Activated CD4-positive, alpha-beta memory T cell treated with anti-CD3 and anti-CD28 coated beads for 36 hours (primary cell): ENCODE measurements around the gene KRT6C. TPM values are rescaled to one million over a fixed set of nuclear protein-coding genes. Genes with fewer than 3 reads are reported as not detected.
A peak's percentile ranks its signal among the peaks of the same experiment; 100 is the strongest.

Experiments used
- CTCF ChIA-PET: fragments of 350-600 bp; sonication (Branson Sonifier 250); formaldehyde crosslinking; loops from one replicate; lab custom pipeline; 2021; ENCODE audit warnings: antibody characterized with exemption, inconsistent platforms; lab: Charles Lee
- POLR2A ChIA-PET: fragments of 350-600 bp; sonication (Branson Sonifier 250); formaldehyde crosslinking; loops from one replicate; lab custom pipeline; 2021; ENCODE audit warnings: antibody characterized with exemption; lab: Charles Lee
- DNase-seq: peaks from one replicate; pipeline ENCODE4 v3.0.0-alpha.2; 2020
- H3K27ac Mint-ChIP-seq: one replicate; pipeline ENCODE4 v1.8.0; 2021; ENCODE audit warnings: mixed read lengths
- H3K27me3 Mint-ChIP-seq: one replicate; pipeline ENCODE4 v1.8.0; 2021; ENCODE audit warnings: mixed read lengths
- H3K36me3 Mint-ChIP-seq: one replicate; pipeline ENCODE4 v1.8.0; 2021; ENCODE audit warnings: mixed read lengths
- H3K4me1 Mint-ChIP-seq: one replicate; pipeline ENCODE4 v1.8.0; 2021; ENCODE audit warnings: low read depth, mixed read lengths
- H3K4me3 Mint-ChIP-seq: one replicate; pipeline ENCODE4 v1.8.0; 2021; ENCODE audit warnings: mild to moderate bottlenecking, mixed read lengths
- H3K9me3 Mint-ChIP-seq: one replicate; pipeline ENCODE4 v1.8.0; 2021; ENCODE audit warnings: mixed read lengths
- intact Hi-C: fragments of 100-400 bp; cut with micrococcal nuclease; formaldehyde crosslinking; loops from one replicate; pipeline ENCODE4 v1.15.1; 2023
- total RNA-seq, 2 experiments: library from RNA; stranded (reverse); gene quantifications; one replicate each; pipeline ENCODE4 v1.2.3, GENCODE V29; 2021

The KRT6C gene
- not detected for total RNA-seq

GRCh38 chr12:52473768-52474167 lies at the start of gene KRT6C:
Gene KRT6C (minus strand): TSS chr12:52473805. CDS start chr12:52473737, 68 bp downstream.
- no peak for DNase-seq
- Mint-ChIP-seq H3K4me3 (no peak within 1 kb of the TSS), H3K36me3 (no peaks in the 10 kb centered on the region), H3K9me3 (no peaks in the 10 kb centered on the region), H3K4me1 (no peaks in the 10 kb centered on the region), H3K27me3 (peaks cover 9% of the 10 kb centered on the region), H3K27ac (no peak within 1 kb of the TSS)
- CTCF ChIA-PET = no interaction called here
- intact Hi-C loops = no loop called here
- POLR2A ChIA-PET = no interaction called here

GRCh38 chr12:52522346-52523011 lies 48.9 kb upstream of the KRT6C start:
- ChIA-PET POLR2A (no interaction called here), CTCF (no interaction called here)
- no peak overlapping the region for H3K27ac Mint-ChIP-seq
- H3K27me3 Mint-ChIP-seq = no peaks in the 10 kb centered on the region
- H3K4me3 Mint-ChIP-seq = no peak overlapping the region
- no peaks in the 10 kb centered on the region for H3K36me3 Mint-ChIP-seq
- intact Hi-C loops = no loop called here
- no peaks in the 10 kb centered on the region for H3K4me1 Mint-ChIP-seq
- H3K9me3 Mint-ChIP-seq = no peaks in the 10 kb centered on the region
- no peak for DNase-seq

- no peak for DNase-seq
- CTCF ChIA-PET = no interaction called here
Measured at GRCh38 chr12:52521568-52522266, 48.1 kb upstream of the KRT6C start.

GRCh38 chr12:52521175-52521567 lies 47.6 kb upstream of the KRT6C start:
- intact Hi-C loops = no loop called here
- peak; percentile 4 for DNase-seq
- H3K4me3 Mint-ChIP-seq = no peak overlapping the region
- H3K27me3 Mint-ChIP-seq = peaks cover under 1% of the 10 kb centered on the region
- CTCF ChIA-PET = no interaction called here
- no peaks in the 10 kb centered on the region for H3K4me1 Mint-ChIP-seq
- POLR2A ChIA-PET = no interaction called here
- H3K36me3 Mint-ChIP-seq = no peaks in the 10 kb centered on the region
- no peaks in the 10 kb centered on the region for H3K9me3 Mint-ChIP-seq
- no peak overlapping the region for H3K27ac Mint-ChIP-seq

More at GRCh38 chr12:52521568-52522266, 48.1 kb upstream of the KRT6C start:
- POLR2A ChIA-PET = no interaction called here
- no peak overlapping the region for H3K4me3 Mint-ChIP-seq
- intact Hi-C loops = no loop called here
- no peaks in the 10 kb centered on the region for H3K4me1 Mint-ChIP-seq
- H3K27me3 Mint-ChIP-seq = no peaks in the 10 kb centered on the region
- no peaks in the 10 kb centered on the region for H3K9me3 Mint-ChIP-seq
- no peak overlapping the region for H3K27ac Mint-ChIP-seq
- no peaks in the 10 kb centered on the region for H3K36me3 Mint-ChIP-seq

- Mint-ChIP-seq H3K36me3 (no peaks in the 10 kb centered on the region), H3K4me1 (no peaks in the 10 kb centered on the region), H3K9me3 (no peaks in the 10 kb centered on the region), H3K27ac (no peak within 1 kb of the TSS), H3K4me3 (no peak within 1 kb of the TSS), H3K27me3 (peaks cover 3% of the 10 kb centered on the region)
- no peak for DNase-seq
- ChIA-PET POLR2A (no interaction called here), CTCF (no interaction called here)
- intact Hi-C loops = no loop called here
Measured at GRCh38 chr12:52519826-52520662, 46.4 kb upstream of the KRT6C start, which contains the start of gene KRT5. Gene KRT5 (minus strand): TSS chr12:52520394. CDS start chr12:52520296, 98 bp downstream.

GRCh38 chr12:52519387-52519703 lies 45.7 kb upstream of the KRT6C start:
- Mint-ChIP-seq H3K9me3 (no peaks in the 10 kb centered on the region), H3K4me3 (no peak overlapping the region), H3K4me1 (no peaks in the 10 kb centered on the region), H3K27ac (no peak overlapping the region), H3K36me3 (no peaks in the 10 kb centered on the region), H3K27me3 (peaks cover 3% of the 10 kb centered on the region)
- CTCF ChIA-PET = no interaction called here
- intact Hi-C loops = no loop called here
- POLR2A ChIA-PET = no interaction called here
- no peak for DNase-seq

GRCh38 chr12:52518574-52519386 lies 45.2 kb upstream of the KRT6C start:
- ChIA-PET CTCF (no interaction called here), POLR2A (no interaction called here)
- DNase-seq = no peak
- Mint-ChIP-seq H3K4me3 (no peak overlapping the region), H3K27me3 (peaks cover 3% of the 10 kb centered on the region), H3K9me3 (no peaks in the 10 kb centered on the region), H3K27ac (no peak overlapping the region), H3K36me3 (no peaks in the 10 kb centered on the region), H3K4me1 (no peaks in the 10 kb centered on the region)
- intact Hi-C loops = no loop called here

GRCh38 chr12:52517888-52518287 lies 44.3 kb upstream of the KRT6C start:
- no peaks in the 10 kb centered on the region for H3K9me3 Mint-ChIP-seq
- no peak overlapping the region for H3K4me3 Mint-ChIP-seq
- CTCF ChIA-PET = no interaction called here
- POLR2A ChIA-PET = no interaction called here
- H3K4me1 Mint-ChIP-seq = no peaks in the 10 kb centered on the region
- H3K36me3 Mint-ChIP-seq = no peaks in the 10 kb centered on the region
- no peak for DNase-seq
- H3K27me3 Mint-ChIP-seq = peaks cover 3% of the 10 kb centered on the region
- H3K27ac Mint-ChIP-seq = no peak overlapping the region
- intact Hi-C loops = no loop called here

- DNase-seq = no peak
- CTCF ChIA-PET = interaction anchor here (0.7 to 1.6 kb wide), 2 partner anchors 11 to 155 kb away, joined by 3 to 5 read pairs; no protein-coding TSS in a partner anchor
- H3K36me3 Mint-ChIP-seq = no peaks in the 10 kb centered on the region
- no peaks in the 10 kb centered on the region for H3K4me1 Mint-ChIP-seq
- H3K27ac Mint-ChIP-seq = no peak overlapping the region
- POLR2A ChIA-PET = no interaction called here
- intact Hi-C loops = no loop called here
- H3K4me3 Mint-ChIP-seq = no peak overlapping the region
- peaks cover 6% of the 10 kb centered on the region for H3K27me3 Mint-ChIP-seq
- no peaks in the 10 kb centered on the region for H3K9me3 Mint-ChIP-seq
Measured at GRCh38 chr12:52517005-52517835, 43.6 kb upstream of the KRT6C start.

GRCh38 chr12:52515927-52516831 lies 42.6 kb upstream of the KRT6C start:
- Mint-ChIP-seq H3K4me3 (no peak overlapping the region), H3K27ac (no peak overlapping the region), H3K36me3 (peaks cover 3% of the 10 kb centered on the region), H3K27me3 (peaks cover 9% of the 10 kb centered on the region), H3K4me1 (no peaks in the 10 kb centered on the region), H3K9me3 (peaks cover 3% of the 10 kb centered on the region)
- intact Hi-C loops = no loop called here
- ChIA-PET CTCF (interaction anchor here (0.6 to 1.6 kb wide), 3 partner anchors 10 to 238 kb away, joined by 3 to 5 read pairs (median 3); no protein-coding TSS in a partner anchor), POLR2A (interaction anchor here (0.5 kb wide), 1 partner anchor 77 kb away, joined by 3 read pairs; no protein-coding TSS in a partner anchor)
- no peak for DNase-seq
